ENCODE results near the gene WASF3. TPM values are rescaled to one million over a fixed set of nuclear protein-coding genes. Genes with fewer than 3 reads are reported as not detected.

WASF3 gene
- total RNA-seq, 1 experiment from 2014 or later, result 4.6 TPM

DNA sequence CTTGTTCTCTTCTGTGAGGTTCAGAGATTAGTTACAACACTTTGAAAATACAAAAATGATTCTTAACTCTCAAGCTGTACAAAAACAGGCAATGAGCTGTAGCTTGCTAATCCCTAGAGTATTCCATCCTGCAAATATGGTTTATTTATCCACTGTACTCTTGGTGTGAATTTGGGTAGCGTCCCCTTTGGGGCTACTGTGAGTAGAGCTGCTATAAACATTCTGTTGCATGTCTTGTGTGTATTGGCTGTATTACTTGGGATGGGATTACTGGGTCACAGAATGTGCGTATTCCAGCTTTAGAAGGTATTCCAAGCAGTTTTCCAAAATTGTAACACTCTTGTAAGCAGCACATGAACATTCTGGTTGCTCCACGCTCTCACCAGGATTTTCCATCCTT is 169.6 kb downstream of the WASF3 start:
- no peaks in the 10 kb centered on the region for H3K4me1 ChIP-seq (ENCODE audit: insufficient read depth, low read length, poor library complexity, severe bottlenecking)
- POLR2A ChIA-PET (ENCODE audit: low non-redundant PET), result no interaction called here
- H3K27me3 ChIP-seq (replicated peaks; ENCODE audit: insufficient read depth, low read depth, low read length, poor library complexity), result no peaks in the 10 kb centered on the region
- no peak for DNase-seq (ENCODE audit: low spot score)
- H3K27ac ChIP-seq (ENCODE audit: low read depth, low read length, poor library complexity, severe bottlenecking), result no peak overlapping the region
- no peak for TF ChIP-seq EZH2 (IDR thresholded peaks at IDR 0.05; ENCODE audit: borderline replicate concordance, low read depth, low read length, poor library complexity, severe bottlenecking)
- TF ChIP-seq, protein P1, sequence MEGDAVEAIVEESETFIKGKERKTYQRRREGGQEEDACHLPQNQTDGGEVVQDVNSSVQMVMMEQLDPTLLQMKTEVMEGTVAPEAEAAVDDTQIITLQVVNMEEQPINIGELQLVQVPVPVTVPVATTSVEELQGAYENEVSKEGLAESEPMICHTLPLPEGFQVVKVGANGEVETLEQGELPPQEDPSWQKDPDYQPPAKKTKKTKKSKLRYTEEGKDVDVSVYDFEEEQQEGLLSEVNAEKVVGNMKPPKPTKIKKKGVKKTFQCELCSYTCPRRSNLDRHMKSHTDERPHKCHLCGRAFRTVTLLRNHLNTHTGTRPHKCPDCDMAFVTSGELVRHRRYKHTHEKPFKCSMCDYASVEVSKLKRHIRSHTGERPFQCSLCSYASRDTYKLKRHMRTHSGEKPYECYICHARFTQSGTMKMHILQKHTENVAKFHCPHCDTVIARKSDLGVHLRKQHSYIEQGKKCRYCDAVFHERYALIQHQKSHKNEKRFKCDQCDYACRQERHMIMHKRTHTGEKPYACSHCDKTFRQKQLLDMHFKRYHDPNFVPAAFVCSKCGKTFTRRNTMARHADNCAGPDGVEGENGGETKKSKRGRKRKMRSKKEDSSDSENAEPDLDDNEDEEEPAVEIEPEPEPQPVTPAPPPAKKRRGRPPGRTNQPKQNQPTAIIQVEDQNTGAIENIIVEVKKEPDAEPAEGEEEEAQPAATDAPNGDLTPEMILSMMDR (conservative IDR thresholded peaks at IDR 0.05; ENCODE audit: low read depth, low read length), result no peak
- CTCF ChIA-PET, result interaction anchor here (1.0 kb wide), 1 partner anchor 542 kb away, joined by 3 read pairs; no protein-coding TSS in a partner anchor
- H3K36me3 ChIP-seq (ENCODE audit: insufficient read depth, low read length, poor library complexity, severe bottlenecking), result no peaks in the 10 kb centered on the region
- H3K9me3 ChIP-seq (ENCODE audit: low read depth, low read length, poor library complexity, severe bottlenecking), result no peaks in the 10 kb centered on the region
- H3K4me3 ChIP-seq (ENCODE audit: low read depth, low read length, poor library complexity, severe bottlenecking), result no peak overlapping the region
- BruUV-seq (replicated peaks), result no TSS peak
- intact Hi-C loops (cut with micrococcal nuclease; ENCODE audit: unreplicated experiment), result no loop called here

DNA sequence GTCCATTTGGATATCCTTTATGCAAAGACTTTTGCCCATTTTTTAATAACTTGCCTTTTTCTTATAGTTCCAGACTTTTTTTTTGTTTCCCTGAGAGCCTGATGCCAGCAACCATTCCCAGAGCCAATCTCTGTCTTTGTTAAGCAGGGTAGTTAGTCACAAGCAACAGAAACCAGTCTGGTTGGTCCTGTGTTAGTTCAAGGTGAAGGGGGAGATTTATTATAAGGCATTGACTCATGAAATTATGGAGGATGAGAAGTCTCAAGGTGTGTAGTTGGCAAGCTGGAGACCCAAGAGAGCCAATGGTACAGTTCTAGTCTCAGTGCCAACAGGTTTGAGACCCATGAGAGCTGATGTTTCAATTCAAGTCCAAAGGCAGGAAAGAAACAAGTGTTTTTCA is 170.2 kb downstream of the WASF3 start:
- ChIA-PET CTCF (interaction anchor here (1.0 kb wide), 1 partner anchor 543 kb away, joined by 3 read pairs; no protein-coding TSS in a partner anchor), POLR2A (ENCODE audit: low non-redundant PET) (no interaction called here)
- intact Hi-C loops (cut with micrococcal nuclease; ENCODE audit: unreplicated experiment), result no loop called here
- no peaks in the 10 kb centered on the region for H3K4me1 ChIP-seq (ENCODE audit: insufficient read depth, low read length, poor library complexity, severe bottlenecking)
- TF ChIP-seq EZH2 (IDR thresholded peaks at IDR 0.05; ENCODE audit: borderline replicate concordance, low read depth, low read length, poor library complexity, severe bottlenecking), result no peak
- TF ChIP-seq, protein P1 (conservative IDR thresholded peaks at IDR 0.05; ENCODE audit: low read depth, low read length), result no peak
- H3K9me3 ChIP-seq (ENCODE audit: low read depth, low read length, poor library complexity, severe bottlenecking), result no peaks in the 10 kb centered on the region
- no peak overlapping the region for H3K27ac ChIP-seq (ENCODE audit: low read depth, low read length, poor library complexity, severe bottlenecking)
- H3K27me3 ChIP-seq (replicated peaks; ENCODE audit: insufficient read depth, low read depth, low read length, poor library complexity), result no peaks in the 10 kb centered on the region
- no peak for DNase-seq (ENCODE audit: low spot score)
- no peaks in the 10 kb centered on the region for H3K36me3 ChIP-seq (ENCODE audit: insufficient read depth, low read length, poor library complexity, severe bottlenecking)
- no peak overlapping the region for H3K4me3 ChIP-seq (ENCODE audit: low read depth, low read length, poor library complexity, severe bottlenecking)
- no TSS peak for BruUV-seq (replicated peaks)

DNA sequence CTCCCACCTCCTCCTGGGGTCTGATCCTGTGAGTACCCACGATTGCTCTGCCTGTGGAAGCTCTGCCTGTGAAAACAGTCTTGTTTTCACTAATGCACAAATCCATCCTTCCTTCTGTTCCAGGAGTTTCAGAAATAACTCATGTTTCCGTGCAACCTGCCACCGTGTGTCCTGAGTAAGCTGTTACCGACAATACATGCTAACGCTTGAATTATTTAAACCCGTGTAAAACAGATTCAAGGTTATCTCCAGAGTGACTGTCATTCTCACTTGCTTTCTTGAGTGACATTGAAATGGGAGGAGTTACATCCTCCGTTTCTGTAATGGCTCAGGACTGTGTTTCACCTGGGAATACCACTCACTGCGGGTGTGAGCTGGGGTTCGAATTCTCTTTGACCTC is 178.2 kb downstream of the WASF3 start:
- Histone ChIP-seq H3K4me3 (ENCODE audit: low read depth, low read length, poor library complexity, severe bottlenecking) (no peak overlapping the region), H3K27ac (ENCODE audit: low read depth, low read length, poor library complexity, severe bottlenecking) (no peak overlapping the region), H3K36me3 (ENCODE audit: insufficient read depth, low read length, poor library complexity, severe bottlenecking) (no peaks in the 10 kb centered on the region), H3K4me1 (ENCODE audit: insufficient read depth, low read length, poor library complexity, severe bottlenecking) (no peaks in the 10 kb centered on the region), H3K9me3 (ENCODE audit: low read depth, low read length, poor library complexity, severe bottlenecking) (no peaks in the 10 kb centered on the region), H3K27me3 (replicated peaks; ENCODE audit: insufficient read depth, low read depth, low read length, poor library complexity) (peaks cover 4% of the 10 kb centered on the region)
- TF ChIP-seq, protein P1 (conservative IDR thresholded peaks at IDR 0.05; ENCODE audit: low read depth, low read length), result no peak
- no peak for TF ChIP-seq EZH2 (IDR thresholded peaks at IDR 0.05; ENCODE audit: borderline replicate concordance, low read depth, low read length, poor library complexity, severe bottlenecking)
- intact Hi-C loops (cut with micrococcal nuclease; ENCODE audit: unreplicated experiment), result no loop called here
- BruUV-seq (replicated peaks), result no TSS peak
- ChIA-PET CTCF (no interaction called here), POLR2A (ENCODE audit: low non-redundant PET) (no interaction called here)
- no peak for DNase-seq (ENCODE audit: low spot score)

Other genes with a start within 250 kb of the WASF3 start
- not detected in 2 replicates for gene GPR12, start 203.1 kb downstream of the WASF3 start, total RNA-seq (2021)

All from A673 (cell line).